ENCODE data around the gene DLX1.

DLX1 gene

DNA sequence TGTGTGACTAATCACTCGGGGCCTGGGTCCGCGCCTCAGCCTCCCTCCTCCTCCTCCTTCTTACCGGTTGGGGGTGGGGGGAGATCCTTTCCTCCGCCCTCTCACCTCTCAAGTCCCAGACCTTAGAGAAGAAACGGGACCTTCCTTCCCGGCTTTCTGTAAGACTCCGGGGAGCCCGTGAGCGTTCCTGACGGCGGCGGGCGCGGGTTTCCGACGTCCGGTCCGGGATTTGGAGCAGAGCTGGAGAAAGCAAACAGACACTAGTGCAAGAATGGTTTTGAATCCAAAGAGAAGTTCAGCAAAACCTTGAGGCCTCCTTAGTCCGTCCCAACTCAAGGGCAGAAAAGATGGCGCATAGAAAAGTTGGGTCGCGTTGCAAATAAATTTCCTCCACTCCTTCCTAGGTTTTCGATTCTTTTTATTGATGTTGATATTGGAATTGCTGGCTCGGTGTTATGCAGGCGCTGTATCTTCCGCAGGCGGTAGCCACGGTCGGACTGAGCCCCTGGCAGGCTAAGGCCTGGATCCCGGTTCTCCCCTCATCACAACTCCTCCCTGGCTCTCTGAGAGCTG lies 2.0 kb downstream of the DLX1 start:
- DNase-seq (ENCODE audit: low read depth in 3 of 3) = no peak

DNA sequence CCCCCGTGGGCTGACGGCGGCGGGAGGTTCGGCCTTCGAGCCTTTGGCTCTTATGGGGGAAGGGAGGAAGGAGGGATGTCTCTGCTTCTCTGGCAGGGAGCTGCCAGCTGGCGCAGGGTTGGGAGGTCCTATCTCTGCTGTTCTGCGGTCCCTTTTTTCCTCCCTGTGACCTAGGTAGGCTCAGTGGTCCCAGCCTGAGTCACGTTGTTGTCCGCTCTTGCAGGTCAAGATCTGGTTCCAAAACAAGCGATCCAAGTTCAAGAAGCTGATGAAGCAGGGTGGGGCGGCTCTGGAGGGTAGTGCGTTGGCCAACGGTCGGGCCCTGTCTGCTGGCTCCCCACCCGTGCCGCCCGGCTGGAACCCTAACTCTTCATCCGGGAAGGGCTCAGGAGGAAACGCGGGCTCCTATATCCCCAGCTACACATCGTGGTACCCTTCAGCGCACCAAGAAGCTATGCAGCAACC lies 2.5 kb downstream of the DLX1 start:
- no peak for DNase-seq (ENCODE audit: low read depth in 3 of 3)

DNA sequence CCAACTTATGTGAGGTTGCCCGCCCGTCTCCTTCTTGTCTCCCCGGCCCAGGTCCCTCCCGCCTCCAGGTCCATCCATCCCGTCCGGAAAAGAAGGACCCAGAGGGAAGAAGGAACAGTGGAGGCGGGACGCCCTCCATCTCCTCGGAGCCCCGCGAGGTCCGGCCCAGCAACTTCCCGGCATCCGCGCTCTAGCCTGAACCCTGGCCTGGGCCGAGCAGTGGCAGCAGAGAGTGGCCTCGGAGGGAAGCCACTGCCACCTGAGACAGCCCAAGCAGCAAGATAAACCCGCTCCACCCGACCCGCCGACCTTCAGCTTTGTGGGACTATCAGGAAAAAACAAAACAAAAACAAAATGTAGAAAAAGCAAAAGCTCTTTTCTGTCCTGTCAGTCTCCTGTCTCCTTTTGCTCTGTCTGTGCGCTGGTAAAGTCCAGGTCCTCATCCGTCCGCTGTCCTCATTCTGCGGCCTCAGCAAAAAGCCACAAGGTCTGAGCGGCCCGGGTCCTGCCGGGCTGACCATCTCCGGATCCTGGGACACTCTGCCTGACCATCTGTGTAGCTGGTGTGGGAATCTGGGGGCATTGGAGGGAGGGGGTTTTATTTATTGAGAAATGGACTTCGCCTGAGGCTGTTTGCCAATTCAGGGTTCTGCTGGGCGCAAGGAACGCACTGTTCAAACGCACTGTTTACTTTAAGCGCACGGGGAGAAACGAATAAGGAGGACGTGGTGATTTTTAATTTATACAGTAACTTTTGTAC lies 3.1 kb downstream of the DLX1 start:
- no peak for DNase-seq (ENCODE audit: low read depth in 3 of 3)

DNA sequence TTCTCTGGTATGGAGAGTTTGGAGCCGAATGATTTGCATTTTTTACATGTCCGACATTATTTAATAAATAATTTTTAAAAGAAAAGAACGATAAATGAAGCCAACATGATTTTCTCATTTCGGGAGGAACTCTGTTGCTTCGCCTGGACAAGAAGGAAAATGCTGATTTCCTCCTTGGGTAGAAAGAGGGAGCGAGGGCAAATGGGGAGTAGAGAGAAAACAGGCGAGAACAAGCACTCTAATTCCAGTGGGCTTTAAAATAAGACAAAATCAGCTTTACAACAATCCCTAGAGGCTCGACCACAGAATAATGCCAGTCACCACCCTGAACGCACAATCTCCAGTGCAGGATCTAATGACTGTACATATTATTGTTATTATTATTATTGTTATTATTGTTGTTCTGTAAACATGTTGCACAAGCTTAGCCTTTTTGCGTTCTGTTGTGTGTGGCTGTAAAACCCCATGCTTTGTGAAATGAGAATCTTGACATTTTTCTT lies 3.7 kb downstream of the DLX1 start:
- no peak for DNase-seq (ENCODE audit: low read depth in 3 of 3)

DNA sequence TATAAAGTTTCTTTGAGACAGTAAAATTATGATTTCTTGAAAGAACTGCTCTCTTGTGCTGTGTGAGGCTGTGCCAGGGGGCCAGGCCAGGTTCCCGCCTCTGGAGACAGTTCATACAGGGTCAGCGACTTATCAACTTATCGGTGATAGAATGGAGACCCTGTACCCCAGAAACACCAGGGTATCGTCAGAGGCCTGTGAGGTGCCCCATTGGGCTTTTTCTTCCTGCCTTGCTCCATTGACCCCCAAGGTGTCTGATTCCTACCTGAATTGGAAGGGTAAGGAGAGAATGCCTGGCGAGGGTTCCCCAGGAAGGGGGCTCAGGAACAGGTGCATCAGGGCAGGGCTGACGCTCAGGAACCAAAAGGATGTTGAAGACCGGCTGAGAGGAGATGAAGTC lies 4.3 kb downstream of the DLX1 start:
- no peak for DNase-seq (ENCODE audit: low read depth in 3 of 3)

DNA sequence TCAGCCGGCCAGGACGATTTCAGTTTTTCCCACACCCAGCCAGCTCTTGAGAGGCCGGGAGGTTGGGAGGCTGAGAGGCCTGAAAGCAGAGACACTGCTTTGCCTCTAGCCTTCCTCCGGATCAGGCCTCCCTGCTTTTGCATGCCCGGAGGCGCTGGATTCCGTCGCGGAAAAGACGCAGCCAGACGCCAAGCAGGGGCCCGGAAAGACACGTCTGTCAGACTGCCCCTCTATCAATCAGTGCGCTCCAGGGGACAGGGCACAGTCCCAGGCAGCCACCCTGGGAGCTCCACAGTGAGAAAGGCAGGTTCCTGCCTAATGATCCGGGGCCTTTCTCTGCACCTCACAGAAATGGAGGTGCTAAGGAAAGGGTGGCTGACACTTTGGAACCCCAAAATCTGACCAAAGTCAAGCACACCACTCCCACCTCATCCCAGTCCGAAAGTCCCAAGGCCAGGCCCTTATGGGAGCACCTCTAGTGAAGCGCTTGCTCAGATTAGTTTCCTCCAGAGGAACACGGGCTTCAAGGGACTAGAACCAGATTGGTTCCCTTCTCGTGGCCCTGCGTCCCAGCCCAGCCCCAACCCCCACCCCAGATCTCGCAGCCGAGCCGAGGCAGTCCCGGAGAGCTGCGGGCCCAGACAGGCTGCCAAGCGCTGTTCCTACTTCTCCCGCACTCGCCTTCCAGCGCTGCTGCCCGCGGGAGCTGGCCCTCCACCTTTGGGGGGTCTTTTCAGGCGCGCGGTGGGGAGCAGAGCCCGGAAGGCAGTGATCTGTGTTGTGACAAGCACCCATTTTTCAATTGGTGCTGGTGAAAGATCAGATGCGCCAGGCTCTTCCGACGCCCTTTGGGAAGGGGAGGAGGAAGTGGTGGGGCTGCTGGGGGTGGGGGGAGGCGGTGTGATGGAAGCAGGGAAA lies 5.0 kb downstream of the DLX1 start:
- DNase-seq (ENCODE audit: low read depth in 3 of 3) = no peak

DNA sequence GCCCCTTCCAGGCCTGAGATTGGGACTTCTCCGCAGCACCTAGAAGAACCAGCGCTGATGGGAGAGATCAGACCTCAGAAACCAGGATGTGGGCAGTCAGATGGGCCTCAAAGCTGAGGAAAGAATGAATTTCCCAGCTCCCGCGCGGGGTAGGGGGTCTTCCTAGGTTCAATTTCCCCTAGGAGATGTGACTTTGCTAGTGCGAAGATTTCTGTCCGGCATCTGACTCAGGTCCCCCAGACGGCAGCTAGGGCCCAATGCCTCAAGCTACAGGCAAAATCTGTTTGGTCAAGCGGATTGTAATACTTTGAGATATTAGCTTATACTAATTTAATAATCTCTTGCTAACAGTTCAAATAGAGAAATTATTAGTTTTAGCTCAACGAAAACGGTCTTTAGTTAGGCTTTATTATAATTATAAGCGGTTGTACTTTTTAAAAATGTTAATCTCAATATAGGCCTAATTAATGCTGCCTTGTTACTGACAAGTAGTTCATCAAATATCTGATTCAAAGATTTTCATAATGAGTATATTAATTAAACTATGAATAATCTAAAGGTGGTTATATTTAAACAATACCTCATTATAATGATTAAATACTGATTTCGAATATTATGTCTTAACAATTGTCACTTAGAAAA lies 5.8 kb downstream of the DLX1 start:
- DNase-seq (ENCODE audit: low read depth in 3 of 3) = no peak

DNA sequence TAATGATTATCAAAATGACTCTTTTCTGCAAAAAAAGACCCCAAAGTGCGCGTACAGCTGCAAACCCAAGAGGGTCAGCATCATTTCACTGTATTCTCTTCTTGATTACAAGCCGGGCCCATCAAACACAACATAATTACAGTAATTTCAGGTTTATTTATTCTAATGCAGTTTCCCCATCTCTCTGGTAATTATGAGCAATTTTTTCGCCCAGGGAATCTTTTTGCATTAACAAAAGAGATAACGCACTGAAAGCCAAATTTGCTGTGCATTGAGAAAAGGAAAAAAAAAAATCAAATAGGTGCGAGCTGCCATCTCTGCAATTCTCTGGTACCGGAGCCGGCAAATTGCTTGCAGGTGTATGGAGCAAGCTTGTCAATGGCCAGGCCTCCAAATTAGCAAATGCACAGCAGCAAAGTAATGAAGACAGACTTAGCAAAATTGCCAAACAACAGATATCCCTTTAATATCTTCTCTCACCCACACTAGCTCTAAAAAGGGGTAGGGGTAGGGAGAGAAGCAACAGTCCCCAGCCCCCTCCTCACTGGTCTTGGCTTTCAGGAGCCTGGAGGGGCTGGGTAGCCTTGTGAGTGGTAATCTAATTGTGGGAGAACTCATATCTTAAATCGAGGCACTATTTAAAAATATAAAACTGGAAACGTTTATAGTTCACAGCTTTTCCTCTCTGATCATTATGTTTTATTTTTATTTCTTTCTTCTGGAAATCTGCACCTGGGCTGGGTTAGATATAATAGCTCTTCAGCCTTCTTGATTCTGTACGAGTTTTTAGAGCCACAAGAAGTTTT lies 6.7 kb downstream of the DLX1 start:
- DNase-seq (ENCODE audit: low read depth in 3 of 3) = no peak

DNA sequence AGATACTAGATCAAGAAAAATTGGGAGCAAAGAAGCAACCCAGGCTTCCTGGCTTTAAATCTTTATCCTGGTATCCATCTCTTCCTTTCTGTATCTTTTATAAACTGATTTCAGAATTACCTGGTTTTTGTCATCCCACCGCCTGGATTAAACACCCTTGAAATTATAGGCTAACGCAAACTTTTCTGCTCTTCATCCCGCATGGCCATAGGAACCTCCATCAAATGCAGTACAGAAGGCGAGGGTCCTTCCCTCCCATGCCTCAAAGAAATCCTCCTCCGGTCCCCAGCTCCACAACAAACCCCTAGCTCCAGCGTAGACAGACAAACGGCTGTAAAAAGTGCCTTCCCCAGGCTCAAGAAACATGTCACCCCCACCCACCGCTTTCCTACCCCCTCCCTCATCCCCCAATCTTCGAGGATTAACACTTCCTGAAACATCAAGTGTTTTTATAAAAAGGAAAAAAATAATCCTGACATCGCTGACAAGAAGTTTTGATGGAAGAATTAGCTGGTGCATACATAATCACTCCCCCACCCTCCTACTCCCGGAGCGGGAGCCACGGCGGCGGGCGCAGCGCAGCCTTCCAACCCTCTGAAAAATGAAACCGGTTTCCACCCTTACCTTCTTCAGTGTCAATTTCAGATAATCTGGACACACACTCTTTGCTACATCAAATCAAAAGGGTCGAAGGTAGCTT lies 7.6 kb downstream of the DLX1 start:
- no peak for DNase-seq (ENCODE audit: low read depth in 3 of 3)

DNA sequence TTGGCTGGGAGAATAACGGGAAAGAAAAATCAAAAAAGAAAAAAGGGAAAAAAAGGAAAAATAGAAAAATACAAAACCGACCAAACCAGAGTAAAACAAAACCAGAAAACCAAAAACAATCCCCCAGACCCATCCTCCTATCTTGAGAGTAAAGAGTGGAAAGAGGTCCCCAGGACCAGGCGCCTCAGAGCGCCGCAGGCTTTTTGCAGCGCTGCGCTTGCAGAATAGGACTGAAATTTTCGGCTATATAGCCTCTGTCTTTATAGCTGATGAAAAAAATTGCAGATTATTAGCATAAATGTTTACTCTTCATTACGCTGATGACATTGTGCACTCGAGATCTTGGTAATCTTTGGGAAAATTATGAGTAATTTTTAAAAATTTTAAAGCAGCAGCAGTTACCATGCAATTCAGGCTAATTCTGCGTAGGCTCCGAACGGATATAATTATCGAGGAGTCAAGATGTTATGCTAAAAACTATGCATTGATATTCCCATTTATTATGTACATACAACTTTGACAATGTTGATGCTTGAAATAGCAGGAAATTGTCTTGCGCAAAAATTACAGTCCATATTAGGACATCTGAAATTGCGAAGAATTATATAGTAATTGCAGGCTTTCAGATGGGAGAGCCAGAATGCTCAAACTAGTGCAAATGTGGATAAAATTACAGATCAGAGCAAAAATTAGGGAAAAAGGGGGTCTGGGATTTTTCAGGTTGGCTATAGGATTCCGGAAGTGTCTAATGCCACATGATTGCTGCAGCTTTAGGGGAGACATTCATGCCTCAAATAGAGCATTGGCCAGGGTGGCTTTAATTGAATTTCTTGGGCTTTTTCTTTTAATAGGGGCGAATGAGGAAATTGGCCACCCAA lies 8.3 kb downstream of the DLX1 start:
- no peak for DNase-seq (ENCODE audit: low read depth in 3 of 3)

DNA sequence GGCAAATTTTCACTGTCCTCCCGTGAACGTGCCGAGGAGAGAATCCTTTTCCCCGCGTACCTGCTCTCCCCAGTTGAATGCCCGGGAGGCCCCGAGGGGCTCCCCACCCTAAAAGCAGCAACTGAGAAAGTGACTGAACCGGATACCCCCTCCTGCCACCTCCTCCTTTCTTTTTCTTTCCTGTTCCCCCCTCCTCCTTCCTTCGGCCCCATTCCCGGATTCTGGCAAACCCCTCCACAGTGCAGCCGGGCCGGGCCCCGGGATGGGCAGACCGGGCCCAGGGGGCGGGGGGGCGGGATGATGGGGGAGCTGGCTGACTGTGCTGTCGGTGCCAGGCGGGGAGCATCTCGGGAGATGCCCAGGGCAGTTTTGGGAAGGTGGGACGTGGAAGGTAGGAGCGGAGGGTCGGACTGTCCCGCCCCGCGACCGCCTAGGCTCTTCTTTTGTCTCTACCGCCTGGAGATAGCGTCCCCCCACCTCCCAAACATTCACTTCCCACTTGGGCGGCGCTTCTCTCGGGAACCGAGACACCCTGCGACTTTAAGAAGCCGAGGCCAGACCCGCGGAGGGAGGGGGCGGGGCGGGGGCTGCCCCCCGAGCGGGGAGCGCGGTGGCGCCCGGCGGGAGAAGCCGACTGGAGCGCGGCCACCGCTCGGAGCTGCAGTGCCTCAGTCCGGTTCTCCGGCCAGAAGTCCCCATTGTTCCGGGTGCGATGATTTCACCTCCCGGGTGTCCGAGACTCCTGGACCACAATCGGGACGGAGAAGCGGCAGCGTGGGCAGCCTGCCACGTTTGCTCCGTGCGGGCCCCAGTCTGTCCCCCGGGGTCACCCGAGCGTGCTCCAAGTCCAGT lies 9.2 kb downstream of the DLX1 start:
- no peak for DNase-seq (ENCODE audit: low read depth in 3 of 3)

DNA sequence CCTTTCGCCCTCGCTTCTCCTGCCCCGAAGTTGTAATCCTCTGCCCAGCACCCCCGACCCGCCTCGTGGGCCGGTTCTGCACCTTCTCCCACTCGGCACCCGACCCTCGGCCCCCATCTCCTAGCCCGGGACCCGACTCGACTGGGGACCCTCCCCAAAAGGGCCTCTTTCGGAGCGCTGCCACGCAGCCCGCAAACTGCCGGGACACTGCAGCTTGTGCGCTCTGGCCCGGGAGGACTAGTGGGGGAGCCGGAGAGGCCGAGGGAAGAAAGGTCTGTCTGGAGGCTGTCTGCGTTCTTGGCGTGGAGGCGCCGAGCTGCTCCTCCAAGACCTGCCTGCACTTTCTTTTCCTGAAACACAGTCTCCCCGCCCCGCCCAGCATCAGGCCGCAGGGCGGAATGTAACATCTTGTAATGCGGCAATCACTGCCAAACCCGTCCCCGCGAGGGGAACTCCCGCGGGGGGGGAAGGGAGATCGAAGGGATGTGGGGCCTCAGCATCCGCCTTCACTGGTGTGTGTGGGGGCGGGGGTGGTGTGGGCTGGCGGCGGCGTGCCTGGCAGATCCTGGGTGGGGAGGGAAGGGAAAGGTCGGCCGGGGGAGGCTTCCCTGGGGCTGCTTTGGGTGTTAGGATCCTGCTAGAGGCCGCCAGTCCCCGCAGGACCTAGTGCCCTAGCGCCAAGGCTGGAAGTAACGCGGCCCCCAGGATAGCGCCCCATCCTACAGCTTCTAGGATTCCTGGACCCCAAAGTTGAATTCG lies 10.0 kb downstream of the DLX1 start:
- peak in 2 of 3 experiments; percentile 57 to 75 for DNase-seq (ENCODE audit: low read depth in 3 of 3)

DNA sequence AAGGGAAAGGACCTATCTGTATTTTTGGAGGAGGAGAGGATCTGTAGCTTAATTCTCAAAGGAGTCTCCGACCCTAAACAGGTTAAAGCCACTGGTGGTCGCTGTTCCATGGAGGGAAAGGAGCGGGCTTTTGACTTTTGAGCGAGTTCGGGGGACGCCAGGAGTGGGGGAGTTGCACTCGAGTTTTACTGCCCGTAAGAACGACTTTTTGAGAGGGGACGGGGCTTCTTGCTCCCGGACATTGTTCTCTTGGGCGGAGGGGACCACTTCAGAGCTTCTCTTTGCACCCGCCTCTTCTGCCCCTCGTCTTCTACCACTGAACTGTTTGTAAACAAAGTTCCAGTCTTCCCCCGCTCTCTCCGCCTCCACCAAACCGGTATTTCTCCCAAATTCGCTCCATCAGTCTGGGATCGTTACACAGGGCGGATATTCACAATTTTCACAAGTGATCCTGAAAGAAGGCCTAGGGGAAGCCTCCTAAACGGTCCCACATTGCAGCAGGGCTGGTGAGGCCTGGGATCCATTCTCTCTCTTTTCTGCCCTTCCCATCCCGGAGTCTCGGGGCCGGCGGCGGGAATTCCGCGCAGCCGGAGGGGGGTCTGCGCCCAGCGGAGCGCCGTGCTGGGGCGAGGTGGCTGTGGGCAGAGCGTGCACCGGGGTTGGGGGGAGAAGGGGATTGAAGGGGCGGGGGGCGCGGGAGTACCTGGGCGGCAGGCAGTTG lies 10.8 kb downstream of the DLX1 start:
- no peak for DNase-seq (ENCODE audit: low read depth in 3 of 3)

DNA sequence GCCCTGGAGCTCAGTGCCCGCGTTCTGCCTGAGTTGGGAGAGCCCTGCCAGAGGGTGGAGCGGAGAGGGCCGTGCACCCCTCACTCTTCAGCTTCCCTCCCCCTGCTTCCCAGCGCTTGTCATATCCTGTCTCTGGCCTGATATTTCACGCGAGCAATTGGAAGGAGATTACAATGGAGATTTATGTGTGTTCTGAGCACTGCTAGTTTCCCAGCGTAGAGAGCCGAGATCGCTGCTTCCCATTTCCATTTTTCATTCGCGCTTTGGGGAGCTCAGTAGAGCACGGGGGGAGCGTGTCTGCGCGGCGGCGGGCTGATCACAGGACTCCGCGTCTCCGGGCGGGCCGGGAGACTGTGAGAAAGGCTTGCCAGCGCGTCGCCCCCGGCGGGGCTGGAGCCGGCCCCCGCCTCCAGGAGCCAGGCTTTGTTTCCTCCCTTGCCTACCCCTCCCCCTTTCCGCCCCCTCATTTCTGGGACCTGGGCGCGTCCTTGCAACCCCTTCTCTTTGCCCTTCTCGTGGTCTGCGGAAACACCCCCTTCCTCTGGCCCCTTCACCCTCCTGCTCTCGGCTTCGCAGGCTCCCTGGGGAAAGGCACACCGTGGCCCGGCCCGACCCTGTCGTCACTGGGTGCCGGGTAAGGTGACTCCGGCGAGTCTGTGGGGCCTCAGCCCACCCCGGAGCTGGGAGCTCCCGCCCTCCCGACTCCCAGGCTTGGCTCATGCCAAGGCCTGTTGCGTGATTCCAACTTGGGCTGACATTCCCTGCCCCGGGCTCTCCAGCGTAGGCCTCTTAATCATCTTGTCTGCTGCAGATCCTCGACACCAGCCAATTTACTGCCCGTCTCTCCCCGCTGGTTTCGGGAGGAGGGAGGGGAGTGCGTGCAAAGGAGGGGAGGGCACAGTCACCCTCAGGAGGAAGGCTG lies 11.6 kb downstream of the DLX1 start:
- no peak for DNase-seq (ENCODE audit: low read depth in 3 of 3)

DNA sequence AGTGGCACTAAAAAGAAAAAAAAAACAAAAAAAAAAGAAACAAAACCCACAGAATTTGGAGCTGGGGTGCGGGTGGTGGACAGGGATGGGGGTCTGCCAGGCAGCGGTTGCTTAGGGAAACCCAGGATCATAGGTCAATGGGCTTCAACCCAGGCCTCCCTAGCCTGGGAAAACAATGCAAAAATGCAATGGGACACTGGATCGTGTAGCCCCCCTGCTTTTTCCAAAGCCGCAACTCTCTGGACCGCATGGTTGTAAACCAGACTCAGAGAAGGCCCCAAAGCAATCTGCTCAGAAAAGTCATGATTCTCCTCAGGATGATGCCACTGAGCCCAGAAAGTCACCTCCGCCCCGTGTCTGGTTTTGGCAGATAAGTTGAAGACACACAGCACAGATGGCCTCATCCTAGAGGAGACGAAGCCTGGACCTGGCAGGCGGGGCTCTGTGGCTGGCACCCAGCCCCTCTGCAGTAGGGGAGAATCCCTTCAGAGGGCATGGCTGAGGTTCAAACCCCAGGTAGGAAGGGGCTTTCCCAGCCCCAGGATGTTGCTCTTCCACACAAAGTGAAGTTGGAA lies 12.3 kb downstream of the DLX1 start:
- no peak for DNase-seq (ENCODE audit: low read depth in 3 of 3)

DNA sequence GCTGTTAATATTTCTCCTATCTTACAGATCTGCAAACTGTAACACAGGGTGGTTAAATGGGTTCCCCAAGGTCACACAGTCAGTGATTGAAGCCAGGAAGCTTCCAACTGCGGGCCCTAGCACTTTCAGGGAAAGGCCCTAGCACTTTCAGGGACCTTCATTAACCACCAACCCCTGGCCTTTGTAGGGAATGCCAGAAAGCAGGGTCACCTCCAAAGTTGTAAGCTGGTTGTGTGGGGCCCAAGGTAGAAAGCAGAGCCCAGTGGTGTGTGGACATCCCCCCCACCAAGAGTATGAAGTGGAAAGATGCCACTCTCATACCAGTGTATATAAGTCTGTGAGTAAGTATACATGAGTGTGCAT lies 13.0 kb downstream of the DLX1 start:
- no peak for DNase-seq (ENCODE audit: low read depth in 3 of 3)

Data from stimulated activated CD4-positive, alpha-beta T cell treated with anti-CD3 and anti-CD28 coated beads, TNF-alpha, amount 100 ng/mL, for 4 hours (primary cell).